Gastrocnemius medialis (tissue), 4 donors: ENCODE data around the gene B4GALT1.

Source experiments
- CTCF ChIP-seq, 5 experiments: fragments of 450-650 bp in 3 of 5; fragments of 200-600 bp in 2 of 5; sonication (generic) in 2 of 5; IDR thresholded peaks in 4 of 5; conservative IDR thresholded peaks in 1 of 5; 1 replicate in 4 of 5; 2 replicates in 1 of 5; pipeline ENCODE4 v1.5.1; 2016 to 2019; ENCODE audit warnings: antibody characterized with exemption in 5 of 5, mild to moderate bottlenecking in 3 of 5, moderate library complexity in 3 of 5
- POLR2A ChIP-seq, 2 donors: fragments of 450-650 bp; IDR thresholded peaks; one replicate each; pipeline ENCODE4 v1.6.1; 2017; ENCODE audit warnings: antibody characterized with exemption in 2 of 2, mild to moderate bottlenecking in 2 of 2, moderate library complexity in 2 of 2

GRCh38 chr9:33116860-33117259 is 50.3 kb downstream of the B4GALT1 start:
- no peak for TF ChIP-seq CTCF (IDR thresholded peaks at IDR 0.05 in 4 of 5, conservative IDR thresholded peaks at IDR 0.05 in 1 of 5)
- TF ChIP-seq POLR2A (IDR thresholded peaks at IDR 0.05): no peak
